8988T (cell line): Measurements from ENCODE around the gene NSUN4.

Source experiments
- DNase-seq: peaks from one replicate; pipeline ENCODE4 v3.0.0; 2011

Gene NSUN4

DNA sequence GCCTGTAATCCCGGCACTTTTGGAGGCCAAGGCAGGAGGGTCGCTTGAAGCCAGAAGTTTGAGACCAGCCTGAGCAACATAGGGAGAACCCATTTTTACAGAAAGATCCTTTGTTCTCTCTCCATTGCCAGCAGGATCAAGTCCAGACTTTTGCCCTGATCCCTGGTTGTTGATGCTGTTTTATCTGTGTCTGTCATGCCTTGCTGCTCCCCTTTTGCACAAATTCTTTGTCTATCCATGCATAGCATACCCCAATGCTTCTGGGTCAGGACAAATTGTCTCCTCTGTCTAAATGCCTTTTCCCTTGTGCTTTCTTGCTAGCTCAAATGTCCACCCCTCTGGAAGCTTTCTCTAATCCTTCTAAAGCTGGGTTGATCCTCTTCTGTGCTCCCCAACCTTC, 28.2 kb downstream of the NSUN4 start:
- no peak for DNase-seq

DNA sequence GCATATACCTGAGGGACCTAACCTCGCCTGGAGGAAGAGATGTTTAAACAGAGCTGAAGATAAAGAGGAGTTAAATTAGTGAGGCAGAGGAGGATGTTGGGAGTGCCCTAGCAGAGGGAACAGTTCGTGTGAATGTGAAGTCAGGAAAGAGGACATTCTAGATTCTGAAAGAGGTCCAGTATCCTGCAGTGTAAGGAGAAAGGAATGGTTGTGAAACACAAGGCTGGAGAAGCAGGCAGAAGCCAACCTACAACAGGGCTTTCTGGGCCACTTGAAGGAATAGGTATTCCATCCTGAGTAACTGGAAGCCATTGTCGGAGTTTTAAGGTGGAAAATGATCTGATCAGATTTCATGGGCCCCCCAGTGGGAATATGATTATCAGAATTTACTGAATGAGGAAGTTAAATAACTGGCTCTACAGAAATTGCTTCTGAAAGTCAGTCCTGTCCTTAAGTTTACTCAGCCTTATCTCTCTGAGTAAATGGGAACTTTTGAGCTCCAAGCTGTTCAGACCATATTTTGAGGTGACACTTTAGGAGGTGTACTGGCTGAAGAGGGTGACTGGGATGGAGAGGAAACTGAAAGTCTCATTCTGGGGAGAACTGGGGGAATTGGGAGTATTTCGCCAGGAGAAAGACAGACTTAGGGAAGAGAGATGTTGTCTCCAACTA, 29.1 kb downstream of the NSUN4 start:
- no peak for DNase-seq

- no peak for DNase-seq
Observed at GRCh38 chr1:46370214-46370633, 29.6 kb downstream of the NSUN4 start.

GRCh38 chr1:46372431-46372830, 31.8 kb downstream of the NSUN4 start:
- DNase-seq: no peak

- no peak for DNase-seq
Observed at GRCh38 chr1:46379996-46380395, 39.4 kb downstream of the NSUN4 start.

- DNase-seq: no peak
Observed at GRCh38 chr1:46380508-46380907, 39.9 kb downstream of the NSUN4 start.

GRCh38 chr1:46393510-46393909, 52.9 kb downstream of the NSUN4 start:
- no peak for DNase-seq

DNA sequence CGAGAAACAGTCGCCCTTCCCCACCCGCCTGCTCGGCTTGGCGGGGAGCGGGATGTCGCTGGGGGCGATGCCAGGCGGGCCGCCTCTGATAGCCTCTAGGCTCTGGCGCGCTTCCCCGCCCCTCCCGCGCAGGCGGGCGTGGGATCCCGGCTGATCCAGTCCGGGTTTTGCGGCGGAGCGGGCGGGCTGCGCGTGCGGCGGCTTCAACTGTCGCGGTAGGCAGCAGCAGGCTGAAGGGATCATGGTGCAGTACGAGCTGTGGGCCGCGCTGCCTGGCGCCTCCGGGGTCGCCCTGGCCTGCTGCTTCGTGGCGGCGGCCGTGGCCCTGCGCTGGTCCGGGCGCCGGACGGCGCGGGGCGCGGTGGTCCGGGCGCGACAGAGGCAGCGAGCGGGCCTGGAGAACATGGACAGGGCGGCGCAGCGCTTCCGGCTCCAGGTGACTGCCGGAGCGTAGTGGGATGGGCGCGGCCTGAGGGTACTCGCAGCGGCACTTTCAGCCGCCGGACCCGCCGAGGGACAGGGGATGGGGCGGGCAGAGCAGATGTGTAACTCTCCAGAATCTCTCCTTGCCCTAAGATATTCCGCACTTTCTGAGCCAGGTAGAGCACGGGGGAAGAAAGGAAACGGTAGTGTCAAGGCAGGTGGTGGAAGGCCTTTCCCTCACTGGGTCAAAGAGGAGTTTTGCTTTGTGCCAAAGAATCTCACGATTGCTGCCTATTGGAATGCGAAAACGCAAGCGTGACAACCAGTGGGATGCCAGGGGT, 53.7 kb downstream of the NSUN4 start, which contains the start of gene FAAH:
FAAH (plus strand) TSS at position 210 of the 764 bp plus-strand sequence; CDS start at position 242, 32 bp downstream.
- peak; percentile 61 for DNase-seq

- no peak for DNase-seq
Observed at GRCh38 chr1:46394872-46395465, 54.4 kb downstream of the NSUN4 start.

DNA sequence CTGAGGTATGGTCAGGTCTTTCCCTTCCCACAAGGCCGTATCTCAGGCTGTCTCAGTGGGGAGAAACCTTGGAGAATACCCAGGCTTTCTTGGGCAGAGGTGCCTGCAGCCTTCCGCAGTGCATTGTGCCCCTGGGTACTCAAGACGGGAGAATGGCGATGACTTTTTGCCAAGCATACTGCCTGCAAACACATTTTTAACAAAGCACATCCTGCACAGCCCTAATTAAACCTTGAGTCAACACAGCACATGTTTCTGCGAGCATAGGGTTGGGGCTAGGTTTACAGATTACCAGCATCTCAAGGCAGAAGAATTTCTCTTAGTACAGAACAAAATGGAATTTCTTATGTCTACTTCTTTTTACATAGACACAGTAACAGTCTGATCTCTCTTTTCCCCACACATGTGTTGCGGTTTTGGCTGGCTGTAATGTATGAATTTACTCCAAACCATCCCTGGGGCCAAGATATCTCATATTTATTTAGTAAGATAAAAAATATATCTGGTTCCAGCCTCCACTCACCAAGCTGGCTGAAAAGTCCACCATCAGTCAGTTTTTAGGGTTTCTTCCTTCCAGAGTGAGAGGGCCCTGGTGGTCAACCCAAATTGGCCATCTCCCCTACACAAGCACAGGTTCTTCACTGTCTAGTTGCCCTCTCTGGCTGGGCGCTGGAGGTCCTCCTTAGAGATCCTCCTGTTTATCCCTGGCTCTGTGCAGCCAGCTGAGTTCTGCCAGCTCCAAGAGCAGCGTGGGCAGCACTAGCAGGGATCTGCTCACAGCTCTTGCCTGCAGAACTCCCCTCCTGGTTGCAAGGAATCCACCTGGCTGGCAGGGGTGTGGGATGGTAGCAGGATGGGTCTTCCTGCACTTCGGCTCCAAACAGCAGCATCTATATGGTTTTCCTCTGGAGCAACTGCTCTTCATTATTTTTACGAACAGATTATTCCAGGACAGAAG, 56.1 kb downstream of the NSUN4 start:
- DNase-seq: no peak

- DNase-seq: no peak
Observed at GRCh38 chr1:46399307-46399706, 58.7 kb downstream of the NSUN4 start.

DNA sequence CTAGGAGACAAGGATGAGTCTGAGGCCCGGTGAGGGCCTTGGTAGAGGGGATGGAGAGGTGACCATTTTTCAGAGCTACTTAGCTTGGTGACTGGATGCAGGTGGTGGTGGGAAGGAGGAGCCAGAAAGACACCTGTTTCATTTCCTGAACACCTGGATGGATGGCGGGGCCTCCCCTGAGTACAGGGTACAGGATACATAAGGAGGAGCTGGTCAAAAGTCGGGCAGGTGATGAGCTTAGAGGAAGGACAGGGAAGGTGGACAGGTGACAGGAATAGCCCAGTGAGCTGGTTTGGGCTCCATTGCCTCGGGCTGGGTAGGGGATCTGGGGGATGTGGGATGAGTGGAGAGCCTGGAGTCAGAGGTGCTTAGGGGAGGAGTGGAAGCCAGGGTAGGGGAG, 59.8 kb downstream of the NSUN4 start:
- DNase-seq: no peak

GRCh38 chr1:46401154-46401913, 60.7 kb downstream of the NSUN4 start:
- no peak for DNase-seq

DNA sequence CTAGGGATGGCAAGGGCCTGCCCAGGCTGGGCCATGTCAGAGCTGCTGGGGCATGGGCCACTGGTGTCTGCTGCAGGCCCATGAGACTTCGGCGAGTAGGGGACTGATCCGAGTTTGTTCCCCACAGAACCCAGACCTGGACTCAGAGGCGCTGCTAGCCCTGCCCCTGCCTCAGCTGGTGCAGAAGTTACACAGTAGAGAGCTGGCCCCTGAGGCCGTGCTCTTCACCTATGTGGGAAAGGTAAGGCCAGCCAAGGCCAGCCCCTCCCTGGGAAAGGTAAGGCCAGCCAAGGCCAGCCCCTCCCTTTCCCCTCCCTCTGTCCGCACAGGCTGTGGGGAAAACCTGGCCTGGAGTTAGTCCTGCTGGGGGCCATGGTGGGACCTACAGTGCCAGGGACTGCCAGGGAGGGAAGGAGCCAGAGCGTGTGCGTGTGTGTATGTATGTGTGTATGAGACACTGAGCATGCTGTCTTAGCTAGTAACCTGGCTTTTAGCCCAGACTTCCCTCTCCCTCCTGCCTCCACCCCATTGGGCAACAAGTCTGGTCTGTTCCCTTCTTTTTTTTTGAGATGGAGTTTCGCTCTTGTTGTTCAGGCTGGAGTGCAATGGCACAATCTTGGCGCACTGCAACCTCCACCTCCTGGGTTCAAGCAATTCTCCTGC, 61.5 kb downstream of the NSUN4 start:
- DNase-seq: no peak

DNA sequence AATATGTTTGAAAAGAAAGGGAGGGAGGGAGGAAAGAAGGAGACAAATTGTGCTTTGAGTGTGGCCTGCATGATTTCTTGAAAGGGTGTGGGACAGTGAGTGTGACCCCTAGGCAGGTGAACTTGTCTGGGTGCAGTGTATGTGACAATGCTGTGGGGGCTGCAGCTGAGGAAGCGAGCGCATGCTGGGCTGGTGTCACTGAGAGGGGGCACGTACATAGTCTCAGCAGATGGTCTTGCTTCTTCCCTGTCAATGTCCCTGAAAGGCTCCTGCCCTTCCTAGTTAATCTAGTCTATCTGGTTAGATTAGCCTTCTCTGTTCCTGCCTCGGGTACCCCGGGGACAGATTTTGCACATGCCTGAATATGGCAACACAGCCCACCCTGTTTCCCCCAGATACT, 63.3 kb downstream of the NSUN4 start:
- DNase-seq: no peak

- no peak for DNase-seq
Observed at GRCh38 chr1:46404482-46405196, 64.0 kb downstream of the NSUN4 start.

- DNase-seq: peak; percentile 3
Observed at GRCh38 chr1:46405197-46405555, 64.6 kb downstream of the NSUN4 start.

DNA sequence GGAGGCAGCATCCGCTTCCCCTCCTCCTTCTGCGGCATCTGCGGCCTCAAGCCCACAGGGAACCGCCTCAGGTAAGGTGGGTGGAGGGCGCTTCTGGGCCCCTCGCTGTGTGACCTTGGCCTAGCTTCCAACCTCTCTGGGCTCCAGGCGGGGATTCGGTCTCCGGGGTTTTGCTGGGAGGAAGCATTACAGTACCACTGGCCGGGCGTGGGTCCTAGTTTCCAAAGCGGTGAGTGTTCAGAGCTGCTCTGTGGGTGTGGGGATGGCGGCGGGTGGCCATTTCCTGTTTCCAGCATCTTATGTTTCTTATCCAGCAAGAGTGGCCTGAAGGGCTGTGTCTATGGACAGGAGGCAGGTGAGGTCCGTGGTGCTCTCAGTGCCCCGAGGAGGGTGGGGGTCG, 65.1 kb downstream of the NSUN4 start:
- peak; percentile 11 for DNase-seq

DNA sequence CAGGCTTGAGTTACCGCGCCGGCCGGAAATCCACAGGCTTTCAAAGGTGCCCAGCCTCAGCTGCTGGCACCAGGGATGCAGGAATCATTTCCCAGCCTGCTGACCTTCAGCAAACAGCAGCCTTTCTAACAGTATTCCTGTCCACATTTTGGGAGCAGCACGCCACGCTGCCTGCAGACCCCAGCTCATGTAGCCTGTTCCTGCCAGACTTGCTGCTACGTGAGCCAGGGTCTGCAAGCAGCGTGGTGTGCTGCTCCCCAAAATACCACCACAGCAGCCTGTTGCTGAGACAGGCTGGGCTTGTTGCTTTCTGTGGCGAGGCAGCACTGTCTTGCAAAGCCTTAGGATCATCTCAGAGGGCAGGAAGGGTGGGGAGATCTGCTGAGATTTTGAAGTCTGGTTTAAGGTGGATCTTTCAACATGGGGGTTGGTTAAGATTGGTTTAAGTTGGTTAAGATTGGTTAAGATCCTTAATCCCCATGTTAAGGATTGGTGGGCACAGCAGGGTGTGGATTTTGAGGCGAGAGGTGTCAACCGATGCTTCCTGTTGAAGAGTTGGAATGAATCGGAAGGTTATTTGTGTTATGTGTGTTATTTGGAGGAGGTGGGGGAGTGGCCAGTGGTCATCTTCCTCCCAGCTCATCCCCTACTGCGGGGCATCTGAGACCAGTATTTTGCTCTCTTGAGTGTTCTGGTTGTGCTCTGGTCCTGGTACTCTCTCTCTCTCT, 66.4 kb downstream of the NSUN4 start:
- DNase-seq: peak; percentile 13

- peak; percentile 1 for DNase-seq
Observed at GRCh38 chr1:46407636-46408035, 67.0 kb downstream of the NSUN4 start.
